Measurements from ENCODE around the gene TRMT61A. TPM values are rescaled to one million over a fixed set of nuclear protein-coding genes. Genes with fewer than 3 reads are reported as not detected.

The TRMT61A gene
- total and polyA plus RNA-seq, 2 of the 4 experiments (the other 2 are of a cell fraction), result 5.7 to 16.2 TPM

DNA sequence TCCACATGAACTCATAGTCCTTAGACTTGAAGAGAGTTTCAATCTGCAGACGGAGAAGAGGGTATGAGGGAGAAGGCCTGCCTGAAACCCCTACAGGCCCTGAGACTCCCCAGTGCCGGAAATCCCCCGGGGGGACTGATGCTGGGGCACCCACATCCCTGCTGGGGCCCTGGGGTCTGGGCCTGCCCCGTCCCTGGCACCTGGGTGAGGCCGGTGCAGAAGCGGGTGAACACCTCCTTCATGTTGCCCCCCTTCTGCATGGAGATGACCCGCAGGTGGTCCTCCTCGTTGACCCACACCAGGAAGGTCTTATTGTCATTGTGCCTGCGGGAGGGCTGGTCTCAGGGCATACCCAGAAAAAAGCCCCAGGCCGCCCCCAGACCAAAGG is 8.7 kb upstream of the TRMT61A start:
- Histone ChIP-seq H2AK9ac (replicated peaks; ENCODE audit: low read depth, low read length, poor library complexity) (peak overlapping the region; percentile 25), H3K27ac (ENCODE audit: insufficient read depth, low read length) (no peak overlapping the region), H3K9ac (ENCODE audit: low read depth, low read length) (no peak overlapping the region), H2BK20ac (ENCODE audit: low read depth, low read length) (no peak overlapping the region), H4K8ac (ENCODE audit: low read depth in 2 of 2, low read length in 2 of 2) (no peak overlapping the region), H4K5ac (ENCODE audit: low read depth, low read length) (no peak overlapping the region), H3K36me3 (ENCODE audit: control insufficient read depth, insufficient read depth, low read length) (no peaks in the 10 kb centered on the region), H3K14ac (replicated peaks; ENCODE audit: low read depth, low read length) (no peak overlapping the region), H2AK5ac (ENCODE audit: low read depth, low read length) (no peak overlapping the region), H2AFZ (replicated peaks; ENCODE audit: low read length, poor library complexity) (no peak overlapping the region), H3K27me3 (ENCODE audit: control insufficient read depth, insufficient read depth, low read length) (peaks cover 15% of the 10 kb centered on the region), H4K91ac (ENCODE audit: insufficient read depth, low read depth, low read length) (no peak overlapping the region), H3K79me1 (ENCODE audit: low read depth in 1 of 2, low read length in 2 of 2) (peaks cover 0 to 5% of the 10 kb centered on the region in 2 experiments; a peak in 1 of 4 replicates), H3K18ac (ENCODE audit: low read depth, low read length) (no peak overlapping the region), H3K23ac (ENCODE audit: low read depth, low read length) (no peak overlapping the region), H2BK15ac (ENCODE audit: low read depth, low read length) (no peak overlapping the region), H3K4me2 (ENCODE audit: low read depth, low read length) (no peak overlapping the region), H3K4me1 (ENCODE audit: control insufficient read depth, insufficient read depth, low read length) (peaks cover 18% of the 10 kb centered on the region), H2BK5ac (ENCODE audit: low read depth, low read length, poor library complexity, severe bottlenecking) (no peak overlapping the region), H4K20me1 (ENCODE audit: insufficient read depth, low read length) (peaks cover 11% of the 10 kb centered on the region), H2BK120ac (ENCODE audit: low read depth, low read length) (no peak overlapping the region), H3K56ac (ENCODE audit: extremely low read depth, insufficient read depth, low read length) (no peak overlapping the region), H3K9me3 (ENCODE audit: control insufficient read depth, insufficient read depth, low read length) (no peaks in the 10 kb centered on the region), H3K4me3 (ENCODE audit: insufficient read depth, low read depth, low read length) (no peak overlapping the region), H3K4ac (ENCODE audit: low read depth, low read length) (no peak overlapping the region), H3K9me1 (ENCODE audit: insufficient read depth, low read length) (no peaks in the 10 kb centered on the region)
- TF ChIP-seq SMC3 (IDR thresholded peaks at IDR 0.05; ENCODE audit: low read depth, low read length) (no peak), CEBPB (IDR thresholded peaks at IDR 0.05; ENCODE audit: low read depth, low read length) (no peak), NFE2L2 (IDR thresholded peaks at IDR 0.05; ENCODE audit: low read depth, low read length) (no peak), RFX5 (IDR thresholded peaks at IDR 0.05; ENCODE audit: low read depth, low read length) (no peak), RAD21 (IDR thresholded peaks at IDR 0.05; ENCODE audit: low read length) (no peak), RCOR1 (IDR thresholded peaks at IDR 0.05; ENCODE audit: insufficient replicate concordance, low read length) (no peak), FOS (IDR thresholded peaks at IDR 0.05; ENCODE audit: low read depth, low read length) (no peak), MAFK (IDR thresholded peaks at IDR 0.05; ENCODE audit: low read depth, low read length) (no peak), POLR2A (IDR thresholded peaks at IDR 0.05; ENCODE audit: low read depth, low read length) (no peak), CHD1 (IDR thresholded peaks at IDR 0.05; ENCODE audit: low read depth, low read length) (no peak), BHLHE40 (IDR thresholded peaks at IDR 0.05; ENCODE audit: low read depth, low read length) (no peak), MXI1 (IDR thresholded peaks at IDR 0.05; ENCODE audit: borderline replicate concordance, low read depth, low read length) (no peak)
- TF ChIP-seq, protein P1, sequence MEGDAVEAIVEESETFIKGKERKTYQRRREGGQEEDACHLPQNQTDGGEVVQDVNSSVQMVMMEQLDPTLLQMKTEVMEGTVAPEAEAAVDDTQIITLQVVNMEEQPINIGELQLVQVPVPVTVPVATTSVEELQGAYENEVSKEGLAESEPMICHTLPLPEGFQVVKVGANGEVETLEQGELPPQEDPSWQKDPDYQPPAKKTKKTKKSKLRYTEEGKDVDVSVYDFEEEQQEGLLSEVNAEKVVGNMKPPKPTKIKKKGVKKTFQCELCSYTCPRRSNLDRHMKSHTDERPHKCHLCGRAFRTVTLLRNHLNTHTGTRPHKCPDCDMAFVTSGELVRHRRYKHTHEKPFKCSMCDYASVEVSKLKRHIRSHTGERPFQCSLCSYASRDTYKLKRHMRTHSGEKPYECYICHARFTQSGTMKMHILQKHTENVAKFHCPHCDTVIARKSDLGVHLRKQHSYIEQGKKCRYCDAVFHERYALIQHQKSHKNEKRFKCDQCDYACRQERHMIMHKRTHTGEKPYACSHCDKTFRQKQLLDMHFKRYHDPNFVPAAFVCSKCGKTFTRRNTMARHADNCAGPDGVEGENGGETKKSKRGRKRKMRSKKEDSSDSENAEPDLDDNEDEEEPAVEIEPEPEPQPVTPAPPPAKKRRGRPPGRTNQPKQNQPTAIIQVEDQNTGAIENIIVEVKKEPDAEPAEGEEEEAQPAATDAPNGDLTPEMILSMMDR (conservative IDR thresholded peaks at IDR 0.05; ENCODE audit: low read depth, low read length), result no peak
- TF ChIP-seq, protein P2, sequence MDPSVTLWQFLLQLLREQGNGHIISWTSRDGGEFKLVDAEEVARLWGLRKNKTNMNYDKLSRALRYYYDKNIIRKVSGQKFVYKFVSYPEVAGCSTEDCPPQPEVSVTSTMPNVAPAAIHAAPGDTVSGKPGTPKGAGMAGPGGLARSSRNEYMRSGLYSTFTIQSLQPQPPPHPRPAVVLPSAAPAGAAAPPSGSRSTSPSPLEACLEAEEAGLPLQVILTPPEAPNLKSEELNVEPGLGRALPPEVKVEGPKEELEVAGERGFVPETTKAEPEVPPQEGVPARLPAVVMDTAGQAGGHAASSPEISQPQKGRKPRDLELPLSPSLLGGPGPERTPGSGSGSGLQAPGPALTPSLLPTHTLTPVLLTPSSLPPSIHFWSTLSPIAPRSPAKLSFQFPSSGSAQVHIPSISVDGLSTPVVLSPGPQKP (IDR thresholded peaks at IDR 0.05; ENCODE audit: borderline replicate concordance, low read depth, low read length), result no peak
- TF ChIP-seq, protein P3, sequence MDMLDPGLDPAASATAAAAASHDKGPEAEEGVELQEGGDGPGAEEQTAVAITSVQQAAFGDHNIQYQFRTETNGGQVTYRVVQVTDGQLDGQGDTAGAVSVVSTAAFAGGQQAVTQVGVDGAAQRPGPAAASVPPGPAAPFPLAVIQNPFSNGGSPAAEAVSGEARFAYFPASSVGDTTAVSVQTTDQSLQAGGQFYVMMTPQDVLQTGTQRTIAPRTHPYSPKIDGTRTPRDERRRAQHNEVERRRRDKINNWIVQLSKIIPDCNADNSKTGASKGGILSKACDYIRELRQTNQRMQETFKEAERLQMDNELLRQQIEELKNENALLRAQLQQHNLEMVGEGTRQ (IDR thresholded peaks at IDR 0.05; ENCODE audit: low read depth, low read length), result no peak
- BruUV-seq (replicated peaks), result no TSS peak
- intact Hi-C loops (cut with micrococcal nuclease), result no loop called here
- WGBS, 2 experiments (ENCODE audit: extremely low coverage in 2 of 2, insufficient read length in 1 of 2), result 79% methylated on average over 3 of the region's 10 CpGs; no CpG with 5 or more reads in 1 of the 2 experiments
- ChIA-PET POLR2A (ENCODE audit: unreplicated experiment) (no interaction called here), CTCF (interaction anchor here (0.5 to 0.6 kb wide), 2 partner anchors 20 to 306 kb away, joined by 4 read pairs; no protein-coding TSS in a partner anchor)
- dilution Hi-C loops (cut with HindIII; ENCODE audit: low sequenced_read_pairs, unreplicated experiment), result no loop called here
- DNase-seq (no peak), ATAC-seq (ENCODE audit: low read depth) (no peak)
- in situ Hi-C loops (cut with MboI; ENCODE audit: low sequenced_read_pairs), result no loop called here
